Spleen (tissue), 11 donors: Measurements from ENCODE around the gene ABHD5. TPM values are rescaled to one million over a fixed set of nuclear protein-coding genes. Genes with fewer than 3 reads are reported as not detected.

Experiments
- DNase-seq: peaks from one replicate; pipeline ENCODE4 v3.0.0-alpha.2; 2020
- H3K27ac ChIP-seq, 8 donors: fragments of 200-600 bp; sonication (generic) in 7 of 8; 1 replicate in 4 of 8; 2 replicates in 4 of 8; pipeline versions ENCODE4 v1.5.0 to v1.8.0; 2016 to 2021; ENCODE audit warnings: inconsistent platforms in 4 of 8, mild to moderate bottlenecking in 4 of 8, moderate library complexity in 1 of 8
- H3K27me3 ChIP-seq, 7 donors: fragments of 200-600 bp; sonication (generic) in 6 of 7; replicated peaks in 1 of 7; 1 replicate in 4 of 7; 2 replicates in 3 of 7; pipeline versions ENCODE4 v1.5.0 to v1.8.0; 2016 to 2021; ENCODE audit warnings: inconsistent platforms in 3 of 7, mild to moderate bottlenecking in 1 of 7
- H3K36me3 ChIP-seq, 6 donors: fragments of 200-600 bp; sonication (generic) in 5 of 6; 1 replicate in 4 of 6; 2 replicates in 2 of 6; pipeline versions ENCODE4 v1.5.0 to v1.8.0; 2016 to 2021; ENCODE audit warnings: inconsistent platforms in 2 of 6
- H3K4me1 ChIP-seq, 6 donors: fragments of 200-600 bp; sonication (generic) in 5 of 6; 1 replicate in 3 of 6; 2 replicates in 3 of 6; pipeline versions ENCODE4 v1.5.0 to v1.8.0; 2016 to 2021; ENCODE audit warnings: inconsistent platforms in 3 of 6
- H3K4me3 ChIP-seq, 8 donors: fragments of 200-600 bp; sonication (generic) in 7 of 8; 1 replicate in 4 of 8; 2 replicates in 4 of 8; pipeline versions ENCODE4 v1.5.0 to v1.8.0; 2016 to 2021; ENCODE audit warnings: inconsistent platforms in 4 of 8, mild to moderate bottlenecking in 4 of 8, moderate library complexity in 2 of 8
- H3K9me3 ChIP-seq, 8 donors: fragments of 200-600 bp; sonication (generic) in 7 of 8; 1 replicate in 4 of 8; 2 replicates in 4 of 8; pipeline versions ENCODE4 v1.5.0 to v1.8.0; 2016 to 2021; ENCODE audit warnings: inconsistent platforms in 4 of 8
- POLR2A ChIP-seq, 3 donors: fragments of 450-650 bp; IDR thresholded peaks; one replicate each; pipeline ENCODE4 v1.5.1; 2017; ENCODE audit warnings: antibody characterized with exemption in 3 of 3, mild to moderate bottlenecking in 1 of 3
- POLR2AphosphoS5 ChIP-seq, 3 donors: sonication (generic); formaldehyde crosslinking; IDR thresholded peaks; one replicate each; pipeline ENCODE4 v1.5.1; 2017; ENCODE audit warnings: antibody characterized with exemption in 3 of 3
- WGBS, 5 donors: extraction: QIAGEN DNeasy Blood & Tissue Kit in 3 of 5; methylation state at CpG; one replicate each; pipeline versions ENCODE4 v1.1.5 to v1.1.7; 2013 to 2018; 5-methylcytosine and 5-hydroxymethylcytosine counted together
- intact Hi-C: fragments of 100-400 bp; cut with DNase I; formaldehyde crosslinking; loops from one replicate; pipeline ENCODE4 v1.15.0; 2023; ENCODE audit warnings: low total_unique reads
- polyA plus RNA-seq, 3 donors: library from polyadenylated mRNA; stranded (reverse); fragments of 200-250 nt; gene quantifications; one replicate each; pipeline ENCODE4 v1.2.1, GENCODE V29; 2013
- total RNA-seq, 7 donors: library from RNA; depleted of rRNA in 3 of 7; stranded (reverse); fragments of >200 nt in 3 of 7; fragmentation: NEBNext Ultra II Directional in 4 of 7; extraction: Animal tissue kit (Norgen Biotek cat#: 25700) in 4 of 7; gene quantifications; one replicate each; pipeline versions ENCODE4 v1.1.0 to v1.2.1, GENCODE V29; 2016 to 2021
- TF ChIP-seq, protein P1 (sequence below), 11 experiments: fragments of 200-600 bp in 7 of 11; fragments of 450-650 bp in 4 of 11; sonication (generic) in 4 of 11; IDR thresholded peaks in 8 of 11; conservative IDR thresholded peaks in 3 of 11; 1 replicate in 7 of 11; 2 replicates in 4 of 11; pipeline versions ENCODE4 v1.4.0 to v1.8.0; 2016 to 2021; ENCODE audit warnings: antibody characterized with exemption in 11 of 11, inconsistent platforms in 4 of 11, mild to moderate bottlenecking in 1 of 11
- donor health status: healthy with polysubstance abuse.
- donor health status: DM: no; HTN: no; CAD: no; lungs with moderate emphysema.
- donor health status: DM: no; HTN: no; CAD: no.
- donor health status: Bipolar disorder and iron deficiency.
- donor health status: healthy.
- donor health status: DM: no; HTN: no; CAD: no.
- donor health status: DM: yes; HTN: yes; CAD: no.

The ABHD5 gene
- total and polyA plus RNA-seq, 10 donors = 2.6 to 44.8 (median 23.1) TPM

- Histone ChIP-seq H3K36me3 (no peaks in the 10 kb centered on the region), H3K27me3 (no peaks in the 10 kb centered on the region), H3K4me3 (no peak overlapping the region), H3K9me3 (no peaks in the 10 kb centered on the region), H3K4me1 (peaks cover 0 to 16% (median 2%) of the 10 kb centered on the region in 6 donors), H3K27ac (no peak overlapping the region)
- no peak for DNase-seq
- WGBS, 5 donors = 78 to 95% (median 91%) methylated on average over 3 of the region's 3 CpGs
- TF ChIP-seq, protein P1, sequence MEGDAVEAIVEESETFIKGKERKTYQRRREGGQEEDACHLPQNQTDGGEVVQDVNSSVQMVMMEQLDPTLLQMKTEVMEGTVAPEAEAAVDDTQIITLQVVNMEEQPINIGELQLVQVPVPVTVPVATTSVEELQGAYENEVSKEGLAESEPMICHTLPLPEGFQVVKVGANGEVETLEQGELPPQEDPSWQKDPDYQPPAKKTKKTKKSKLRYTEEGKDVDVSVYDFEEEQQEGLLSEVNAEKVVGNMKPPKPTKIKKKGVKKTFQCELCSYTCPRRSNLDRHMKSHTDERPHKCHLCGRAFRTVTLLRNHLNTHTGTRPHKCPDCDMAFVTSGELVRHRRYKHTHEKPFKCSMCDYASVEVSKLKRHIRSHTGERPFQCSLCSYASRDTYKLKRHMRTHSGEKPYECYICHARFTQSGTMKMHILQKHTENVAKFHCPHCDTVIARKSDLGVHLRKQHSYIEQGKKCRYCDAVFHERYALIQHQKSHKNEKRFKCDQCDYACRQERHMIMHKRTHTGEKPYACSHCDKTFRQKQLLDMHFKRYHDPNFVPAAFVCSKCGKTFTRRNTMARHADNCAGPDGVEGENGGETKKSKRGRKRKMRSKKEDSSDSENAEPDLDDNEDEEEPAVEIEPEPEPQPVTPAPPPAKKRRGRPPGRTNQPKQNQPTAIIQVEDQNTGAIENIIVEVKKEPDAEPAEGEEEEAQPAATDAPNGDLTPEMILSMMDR (IDR thresholded peaks at IDR 0.05 in 8 of 11, conservative IDR thresholded peaks at IDR 0.05 in 3 of 11) = no peak
- TF ChIP-seq POLR2A (IDR thresholded peaks at IDR 0.05) = no peak
- no peak for TF ChIP-seq POLR2AphosphoS5 (IDR thresholded peaks at IDR 0.05)
- intact Hi-C loops = no loop called here
Observed at GRCh38 chr3:43776101-43776500, 85.4 kb downstream of the ABHD5 start.

- no peak for TF ChIP-seq POLR2AphosphoS5 (IDR thresholded peaks at IDR 0.05)
- H3K27ac ChIP-seq = no peak overlapping the region
- H3K9me3 ChIP-seq = no peaks in the 10 kb centered on the region
- no peaks in the 10 kb centered on the region for H3K4me1 ChIP-seq
- no peaks in the 10 kb centered on the region for H3K27me3 ChIP-seq
- intact Hi-C loops = no loop called here
- no peak for DNase-seq
- no peak overlapping the region for H3K4me3 ChIP-seq
- WGBS, 5 donors = 69 to 81% (median 77%) methylated on average over 2 to 3 of the region's 3 CpGs
- H3K36me3 ChIP-seq = no peaks in the 10 kb centered on the region
Observed at GRCh38 chr3:43779850-43780249, 89.1 kb downstream of the ABHD5 start.

GRCh38 chr3:43782541-43782940, 91.8 kb downstream of the ABHD5 start:
- intact Hi-C loops = no loop called here
- H3K27me3 ChIP-seq = peaks cover 0 to 5% (median 0%) of the 10 kb centered on the region in 7 donors
- H3K27ac ChIP-seq = no peak overlapping the region
- H3K4me3 ChIP-seq = no peak overlapping the region
- WGBS, 5 donors = 24 to 48% (median 34%) methylated on average over 2 of the region's 2 CpGs
- no peaks in the 10 kb centered on the region for H3K4me1 ChIP-seq
- no peak for TF ChIP-seq POLR2A (IDR thresholded peaks at IDR 0.05)
- TF ChIP-seq, protein P1 (IDR thresholded peaks at IDR 0.05 in 8 of 11, conservative IDR thresholded peaks at IDR 0.05 in 3 of 11) = no peak
- TF ChIP-seq POLR2AphosphoS5 (IDR thresholded peaks at IDR 0.05) = no peak
- no peaks in the 10 kb centered on the region for H3K9me3 ChIP-seq
- DNase-seq = no peak
- no peaks in the 10 kb centered on the region for H3K36me3 ChIP-seq

Other genes starting within 250 kb of the ABHD5 start
- gene ANO10, start 68.9 kb upstream of the ABHD5 start, total RNA-seq = 10 to 100 TPM; 12.5 to 21.7 (median 18.8) TPM
- 1 to 10 TPM; 2.6 to 5.9 (median 5.5) TPM for gene ANO10, start 68.9 kb upstream of the ABHD5 start, polyA plus RNA-seq